A172 (cell line): Measurements from ENCODE around the gene CHSY3. TPM values are rescaled to one million over a fixed set of nuclear protein-coding genes. Genes with fewer than 3 reads are reported as not detected.
A peak's percentile ranks its signal among the peaks of the same experiment; 100 is the strongest.

Experiments used
- DNase-seq: peaks from one replicate; pipeline ENCODE4 v3.0.0-alpha.2; 2015; ENCODE audit warnings: low spot score
- total RNA-seq: library from RNA; depleted of rRNA; stranded (reverse); fragments of >200 nt; shearing (Covaris generic); gene quantifications from 2 replicates; pipeline ENCODE4 v1.2.3, GENCODE V29; 2014

CHSY3 gene
- total RNA-seq, 1 experiment from 2014 or later: 2.4 TPM

DNA sequence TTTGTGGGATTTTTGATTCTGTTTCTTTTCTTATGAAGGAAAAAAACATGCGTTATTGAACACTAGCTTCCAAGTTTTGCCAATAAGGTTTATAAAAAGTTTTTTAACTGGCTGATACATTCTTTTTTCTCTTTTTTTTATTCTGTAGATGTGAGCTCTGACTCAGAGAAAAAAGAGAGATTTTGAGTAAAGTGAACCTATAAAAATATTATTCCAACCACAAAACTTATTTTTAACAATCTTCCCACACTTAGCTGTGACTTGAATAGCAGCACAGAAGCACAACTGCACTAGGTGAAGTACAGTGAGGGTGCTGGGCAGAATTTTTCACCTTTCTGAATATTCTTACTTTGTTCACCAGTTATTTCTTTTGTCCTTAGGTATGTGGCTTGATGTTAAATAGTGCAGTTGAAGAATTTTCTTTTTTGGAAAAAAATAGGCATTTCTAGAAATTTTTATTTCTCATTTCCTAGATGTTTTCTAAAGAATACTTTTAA lies 41.6 kb downstream of the CHSY3 start:
- DNase-seq: no peak

DNA sequence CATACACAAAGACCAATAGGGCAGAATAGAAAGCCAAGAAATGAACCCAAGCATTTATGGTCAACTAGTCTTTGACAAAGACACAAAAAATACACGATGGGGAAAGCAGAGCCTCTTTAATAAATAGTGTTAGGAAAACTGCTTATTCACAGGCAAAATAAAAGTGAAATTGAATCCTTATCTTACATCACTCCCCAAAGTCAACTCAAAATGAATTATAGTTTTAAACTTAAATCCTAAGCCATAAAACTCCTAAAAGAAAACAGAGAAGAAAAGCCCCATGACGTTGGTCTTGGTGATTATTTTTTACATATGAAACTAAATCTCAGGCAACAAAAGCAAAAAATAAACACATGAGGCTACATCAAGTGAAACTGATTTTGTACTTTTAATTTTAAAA lies 46.8 kb downstream of the CHSY3 start:
- no peak for DNase-seq

DNA sequence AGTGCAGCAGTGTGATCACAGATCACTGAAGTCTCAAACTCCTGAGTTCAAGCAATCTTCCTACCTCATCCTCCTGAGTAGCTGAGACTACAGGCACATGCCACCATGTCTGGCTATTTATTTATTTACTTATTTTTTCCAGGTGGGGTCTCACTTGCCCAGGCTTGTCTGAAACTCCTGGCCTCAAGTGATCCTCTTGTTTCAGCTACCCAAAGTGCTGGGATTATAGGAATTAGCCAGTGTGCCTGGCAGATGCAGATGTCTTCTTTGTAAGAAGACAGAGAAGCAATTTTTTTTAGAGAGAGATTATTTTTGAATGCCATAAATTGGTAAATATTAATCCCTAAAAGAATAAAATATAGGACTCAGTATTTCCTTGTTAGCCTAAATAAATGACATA lies 54.3 kb downstream of the CHSY3 start:
- no peak for DNase-seq

DNA sequence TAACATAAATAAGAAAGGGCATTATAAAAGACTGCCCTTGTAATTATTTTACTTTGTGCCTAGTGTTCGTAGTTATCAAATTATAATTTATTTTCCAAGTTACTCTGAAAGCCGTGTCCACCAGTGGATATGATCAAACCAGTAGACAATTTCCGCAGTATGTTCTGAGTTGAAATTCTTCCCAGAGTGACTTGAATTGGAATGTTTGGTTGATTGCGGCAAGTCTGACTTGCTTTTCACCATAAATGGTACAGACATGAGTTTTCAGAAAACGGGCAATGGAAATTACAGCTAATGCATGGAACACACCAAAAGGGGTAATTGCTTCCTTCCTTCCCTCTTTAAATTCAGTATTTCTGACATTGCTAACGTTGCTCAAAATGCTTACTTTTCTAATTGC lies 56.6 kb downstream of the CHSY3 start:
- DNase-seq: no peak

DNA sequence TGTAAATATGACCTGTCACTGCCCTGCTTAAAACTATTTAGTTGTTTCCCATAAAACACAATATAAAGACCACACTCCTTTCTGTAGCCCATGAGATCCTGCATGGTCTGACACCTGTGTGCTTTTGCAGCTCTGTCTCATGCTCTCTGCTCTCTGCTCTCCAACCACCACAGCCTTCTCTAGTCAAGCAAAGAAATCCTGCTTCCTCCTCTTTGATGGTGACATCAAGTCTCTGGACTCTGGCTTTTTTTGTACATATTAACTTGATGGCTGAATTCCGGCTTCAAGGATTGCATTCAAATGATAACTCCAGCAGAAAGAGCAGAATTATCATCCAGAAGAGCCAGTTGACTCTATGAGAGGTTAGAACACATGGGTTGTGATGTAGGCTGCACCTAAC lies 58.2 kb downstream of the CHSY3 start:
- DNase-seq: no peak

DNA sequence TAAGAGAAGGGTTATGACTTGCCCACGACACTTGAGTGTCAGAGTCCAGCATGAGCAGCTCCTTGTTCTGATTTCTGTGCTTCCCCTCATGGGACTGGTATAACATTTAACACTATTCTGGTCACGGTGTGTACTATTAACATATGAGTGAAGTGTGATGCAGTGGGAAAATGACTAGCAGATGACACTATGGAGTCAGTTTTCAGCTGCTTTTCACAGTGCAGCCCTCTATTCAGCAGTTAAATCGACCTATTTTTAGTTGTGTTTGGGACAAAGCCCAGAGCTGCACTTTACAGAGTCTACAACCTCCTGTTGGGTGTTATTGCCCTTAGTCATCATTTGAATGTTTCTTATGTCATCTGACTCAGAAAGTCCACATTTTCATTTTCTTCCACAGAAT lies 59.1 kb downstream of the CHSY3 start:
- DNase-seq: peak; percentile 71

DNA sequence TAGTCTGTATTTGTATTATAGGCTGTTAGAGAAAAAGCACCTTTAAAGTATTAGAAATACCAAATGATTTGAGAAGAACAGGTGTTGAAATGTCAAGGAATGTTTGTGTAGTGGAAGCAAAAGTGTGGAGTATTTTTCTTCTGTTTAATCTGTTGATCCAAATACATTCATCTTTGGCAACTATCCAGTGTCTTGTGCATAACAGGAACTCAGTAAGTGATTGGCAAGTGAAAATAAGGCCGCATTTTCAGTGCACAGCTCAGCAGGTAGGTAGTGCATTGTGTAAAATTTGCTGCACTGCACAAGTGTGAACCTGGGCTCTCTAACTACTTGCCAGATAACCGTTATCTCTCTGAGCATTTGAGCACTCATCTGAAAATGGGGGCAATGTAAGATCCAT lies 61.8 kb downstream of the CHSY3 start:
- no peak for DNase-seq

DNA sequence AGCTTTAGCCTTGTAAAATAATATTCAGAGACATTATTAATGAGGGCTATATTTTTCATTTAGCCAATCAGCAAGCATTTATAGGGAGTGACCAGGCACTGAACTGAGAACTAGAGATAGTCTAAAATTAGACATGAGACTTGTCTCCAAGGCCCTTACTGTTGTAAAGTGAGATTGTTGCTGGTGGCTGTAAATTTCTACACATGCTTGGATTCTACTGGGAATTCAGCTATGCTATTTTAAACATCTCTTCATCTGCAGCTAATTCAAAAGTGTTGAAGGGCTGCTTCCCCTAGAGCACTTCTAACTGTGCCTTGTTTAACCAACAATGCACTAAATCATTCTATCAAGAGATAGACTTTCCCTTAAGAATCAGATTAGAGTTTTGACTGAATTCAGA lies 67.4 kb downstream of the CHSY3 start:
- DNase-seq: no peak

DNA sequence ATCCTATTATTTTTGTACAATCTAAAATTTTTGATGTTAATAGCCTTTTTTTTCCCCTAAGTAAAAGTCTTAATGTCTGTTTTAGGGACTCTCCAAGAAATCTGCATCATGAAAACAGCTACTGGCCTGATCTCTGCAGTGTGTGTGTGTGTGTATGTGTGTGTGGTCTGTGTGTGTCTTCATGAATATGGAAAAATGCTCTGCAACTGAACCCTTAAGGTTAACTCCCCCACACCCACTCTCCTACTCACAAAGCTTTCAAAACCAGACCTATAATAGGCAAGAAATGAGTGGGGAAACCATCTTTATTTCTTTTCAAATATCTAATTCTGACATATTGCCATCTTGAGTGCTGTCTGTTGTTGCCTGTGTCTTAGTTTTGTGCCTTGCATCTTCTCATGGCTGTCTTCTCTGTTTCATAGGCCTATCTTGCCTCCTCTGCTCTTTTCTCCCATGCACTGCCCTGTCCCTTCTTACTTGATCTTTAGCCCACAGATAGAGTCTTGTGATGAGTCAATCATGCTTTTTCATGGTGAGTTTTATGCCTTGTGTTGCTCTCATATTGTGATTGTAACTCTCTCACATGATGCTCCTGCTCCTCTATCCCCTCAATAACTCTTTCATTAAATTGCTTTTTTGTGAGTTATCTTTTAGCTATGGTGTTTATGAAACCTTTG lies 68.3 kb downstream of the CHSY3 start:
- DNase-seq: no peak

DNA sequence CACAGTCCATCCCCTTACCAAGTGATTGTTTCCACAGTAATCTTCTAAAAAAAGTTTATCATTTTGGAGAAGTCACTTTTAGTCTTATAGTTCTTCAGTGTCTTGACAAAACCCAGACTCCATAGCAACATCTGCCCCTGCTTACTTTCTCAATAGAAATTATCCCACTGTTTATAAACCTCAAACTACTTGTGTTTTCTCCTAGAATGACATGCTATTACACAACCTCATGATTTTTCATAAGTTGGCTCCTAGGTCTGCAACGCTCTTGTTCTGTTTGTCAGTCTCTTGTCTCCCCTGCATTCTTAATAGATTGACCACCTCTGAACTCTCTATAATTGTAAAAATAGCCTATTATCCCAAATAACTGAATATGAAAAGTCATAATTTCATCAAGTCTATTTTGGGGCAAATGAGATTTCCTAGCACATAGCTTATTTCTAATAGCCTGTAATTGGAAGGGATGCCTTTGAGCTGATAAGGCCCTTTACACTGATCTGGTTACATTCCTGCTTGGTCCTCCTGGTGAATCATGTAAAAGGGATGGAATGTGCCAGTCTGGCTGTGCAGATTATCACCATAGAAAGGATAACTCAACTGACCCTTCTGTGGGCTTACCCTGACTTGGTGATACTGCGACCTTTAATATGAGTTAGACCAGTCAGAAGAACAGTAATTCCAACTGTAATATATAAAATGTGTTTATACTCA lies 69.6 kb downstream of the CHSY3 start:
- peak; percentile 16 for DNase-seq

DNA sequence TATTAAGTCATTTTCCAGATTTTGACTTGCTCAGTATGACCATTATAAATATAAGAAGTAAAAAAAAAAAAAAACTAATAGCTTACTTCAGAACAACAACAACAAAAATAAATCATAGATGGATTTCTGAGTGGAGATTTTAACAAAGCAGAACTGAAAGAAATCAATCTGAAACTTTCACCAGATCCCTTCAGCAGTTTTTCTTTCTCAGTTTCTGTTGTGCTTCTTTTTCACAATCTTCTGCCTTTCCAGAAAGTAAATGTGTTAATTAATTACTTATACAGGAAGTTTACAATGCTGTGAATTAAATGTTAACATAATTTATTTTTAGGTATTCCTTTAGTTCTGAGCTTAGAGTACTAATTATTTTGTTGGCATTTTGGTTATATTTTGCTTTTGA lies 73.5 kb downstream of the CHSY3 start:
- DNase-seq: no peak

DNA sequence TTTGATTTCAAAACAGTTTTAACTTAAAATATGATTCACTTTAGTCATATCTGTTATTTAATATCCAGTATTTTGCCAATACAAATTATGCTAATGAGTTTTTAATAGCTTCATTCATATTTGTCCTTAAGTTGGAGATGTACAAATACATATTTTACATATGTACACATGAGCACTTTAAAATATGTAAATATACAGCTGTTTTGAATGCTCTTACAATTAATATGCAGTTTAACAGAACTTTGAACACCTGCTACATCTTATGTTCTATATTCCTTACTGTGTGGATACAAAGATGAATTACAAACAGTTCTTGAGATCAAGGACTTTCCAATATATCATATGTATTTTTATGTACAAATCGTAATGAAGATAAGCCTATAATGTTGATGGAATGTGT lies 74.0 kb downstream of the CHSY3 start:
- DNase-seq: no peak

DNA sequence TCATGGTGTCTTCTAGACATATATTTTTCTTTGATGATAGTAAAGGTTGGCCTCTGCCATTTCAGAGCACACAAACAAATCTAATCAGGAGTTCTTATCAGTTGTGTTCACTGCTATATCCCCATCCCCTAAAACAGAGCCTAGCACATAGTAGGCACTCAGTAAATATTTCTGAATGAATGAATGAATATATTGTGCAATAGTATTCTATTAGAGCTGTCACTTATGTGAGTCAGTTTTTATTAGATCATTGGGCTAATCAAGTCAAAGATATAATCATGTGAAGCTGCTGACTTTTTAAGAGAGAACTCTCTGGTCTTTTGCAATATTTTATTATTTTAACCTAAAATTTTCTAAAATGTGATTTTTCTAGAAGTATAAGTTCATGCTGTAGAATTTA lies 84.2 kb downstream of the CHSY3 start:
- DNase-seq: no peak

DNA sequence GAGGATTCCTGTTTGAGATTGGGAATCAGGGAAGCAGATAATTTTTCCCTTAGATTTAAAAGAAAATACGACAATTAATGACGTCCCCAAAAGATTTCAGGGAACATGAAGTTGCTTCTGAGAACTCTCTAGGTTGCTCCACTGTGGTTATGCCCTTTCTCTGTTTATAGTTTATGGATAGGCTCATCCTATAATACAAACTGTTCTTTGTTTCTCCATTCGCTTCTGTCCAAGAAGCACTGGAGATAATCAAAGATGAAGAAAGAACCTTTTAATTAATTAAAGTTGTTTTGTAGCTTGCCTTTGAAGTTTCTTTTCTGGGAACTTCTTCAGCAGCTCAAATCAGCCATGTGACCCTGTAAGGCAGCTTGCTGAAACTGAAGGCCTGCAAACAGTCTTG lies 87.5 kb downstream of the CHSY3 start:
- DNase-seq: no peak

DNA sequence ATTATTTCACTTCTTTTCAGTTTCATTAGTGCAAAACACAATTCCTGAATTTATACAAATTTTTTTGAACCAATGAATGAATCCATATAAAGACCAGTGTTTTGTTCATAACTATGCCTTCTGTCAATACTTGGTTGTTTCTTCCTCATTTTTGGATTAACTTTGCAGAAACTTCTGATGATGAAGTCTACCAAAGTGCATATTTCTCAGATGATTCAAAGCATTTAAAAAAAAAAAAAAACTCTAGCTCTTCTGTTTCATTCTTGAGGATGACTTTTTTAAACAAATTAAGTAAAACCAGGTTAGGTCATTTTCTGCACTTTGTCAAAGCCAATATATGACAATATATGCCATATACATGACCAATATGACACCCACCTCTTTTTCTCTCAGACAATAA lies 92.6 kb downstream of the CHSY3 start:
- DNase-seq: no peak

DNA sequence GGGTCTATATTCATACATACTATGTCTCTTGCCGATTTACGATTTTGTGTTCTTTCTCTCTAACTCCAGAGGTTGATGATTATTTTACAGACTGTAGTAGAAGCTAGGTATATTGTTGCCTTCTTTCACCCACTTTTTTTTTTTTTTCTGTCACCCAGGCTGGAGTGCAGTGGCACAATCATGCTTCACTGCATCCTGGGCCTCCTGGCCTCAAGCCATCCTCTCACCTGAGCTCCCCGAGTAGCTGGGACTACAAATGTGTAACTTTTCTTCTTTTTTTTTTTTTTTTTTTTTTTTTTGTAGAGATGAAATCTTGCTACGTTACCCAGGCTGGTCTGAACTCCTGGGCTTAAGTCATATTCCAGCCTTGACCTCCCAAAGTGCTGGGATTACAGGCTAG lies 96.2 kb downstream of the CHSY3 start:
- DNase-seq: no peak

DNA sequence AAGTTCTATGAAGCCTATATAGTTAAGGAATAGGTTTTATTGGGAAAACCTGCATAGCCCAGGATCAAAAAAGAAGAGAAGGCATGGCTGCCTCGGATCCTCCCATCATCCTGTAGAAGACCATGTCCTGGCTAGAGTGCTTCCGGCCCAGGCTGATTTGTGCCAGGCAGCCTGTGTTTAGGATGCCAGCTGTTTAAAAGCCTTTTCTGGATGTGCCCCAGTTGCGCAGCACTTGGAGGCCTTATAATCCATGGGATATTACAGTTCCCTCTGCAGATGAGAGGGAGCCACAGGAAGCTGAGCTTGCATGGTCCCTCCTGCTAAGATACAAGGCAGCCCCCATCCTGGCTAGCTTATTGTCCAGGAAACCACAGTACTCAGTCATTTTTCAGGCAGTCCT lies 97.9 kb downstream of the CHSY3 start:
- DNase-seq: no peak

DNA sequence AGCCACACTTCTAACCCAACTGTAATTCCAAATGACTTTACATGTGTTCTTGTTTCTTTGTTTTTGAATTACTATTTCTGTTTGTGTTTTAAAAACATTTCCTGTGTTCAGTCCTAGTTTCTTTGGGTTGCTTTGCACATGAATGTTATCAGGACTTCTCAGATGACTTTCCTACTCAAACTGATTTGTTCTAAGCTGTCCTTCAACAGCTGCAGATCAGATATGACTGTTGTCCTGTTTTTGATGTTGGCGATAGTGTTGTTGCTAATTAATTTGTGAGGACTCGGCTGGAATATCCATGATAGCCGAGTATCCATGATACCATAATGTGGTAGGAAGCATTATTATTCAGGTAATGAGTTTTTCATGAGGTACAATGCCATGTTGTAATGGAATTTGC lies 98.6 kb downstream of the CHSY3 start:
- DNase-seq: no peak

DNA sequence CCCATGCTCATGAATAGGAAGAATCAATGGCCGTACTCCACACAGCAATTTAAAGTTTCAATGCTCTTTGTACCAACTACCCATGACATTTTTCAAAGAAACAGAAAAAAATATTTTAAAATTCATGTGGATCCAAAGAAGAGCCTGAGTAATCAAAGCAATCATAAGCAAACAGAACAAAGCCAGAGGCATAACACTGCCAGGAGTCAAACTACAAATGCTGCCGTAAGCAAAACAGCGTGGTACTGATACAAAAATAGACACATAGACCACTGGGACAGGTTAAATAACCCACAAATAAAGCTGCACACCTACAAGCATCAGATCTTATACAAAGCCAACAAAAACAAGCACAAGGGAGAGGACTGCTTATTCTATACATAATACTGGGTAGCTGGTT lies 107.7 kb downstream of the CHSY3 start:
- DNase-seq: no peak

DNA sequence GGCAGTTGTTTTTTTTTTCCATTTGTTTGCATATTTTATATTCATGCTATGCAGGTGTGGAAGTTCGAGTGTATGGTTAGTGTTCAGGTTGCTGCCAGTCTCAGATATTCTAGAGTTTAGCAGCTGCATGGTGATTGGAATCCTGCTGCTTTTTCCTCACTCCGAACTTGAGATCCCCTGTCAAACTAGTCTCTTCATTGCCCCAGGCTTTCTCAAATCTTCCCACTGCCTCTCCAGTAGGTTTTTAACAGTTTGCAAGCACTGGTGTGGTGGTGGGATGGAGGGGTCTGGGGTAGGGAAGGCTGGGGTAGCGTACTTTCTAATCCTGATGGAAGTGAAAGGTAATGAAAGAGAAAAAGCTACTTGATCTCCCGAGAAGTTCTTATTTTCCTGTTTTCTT lies 112.9 kb downstream of the CHSY3 start:
- no peak for DNase-seq

DNA sequence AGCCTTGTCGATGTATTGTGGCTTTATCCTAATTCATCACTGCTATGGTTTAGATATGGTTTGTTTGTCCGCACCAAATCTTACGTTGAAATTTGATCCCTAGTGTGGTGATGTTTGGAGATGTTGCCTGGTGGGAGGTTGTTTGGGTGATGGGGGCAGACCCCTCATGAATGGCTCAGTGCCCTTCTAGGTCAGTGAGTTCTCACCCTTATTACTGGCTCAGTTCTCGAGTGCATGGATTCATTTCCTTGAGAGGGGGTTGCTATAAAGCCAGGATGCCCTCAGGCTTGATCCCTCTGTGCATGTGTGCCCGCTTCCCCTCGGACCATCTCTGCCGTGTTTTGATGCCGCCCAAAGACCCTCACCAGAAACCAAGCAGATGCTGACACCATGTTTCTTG lies 114.4 kb downstream of the CHSY3 start:
- no peak for DNase-seq

DNA sequence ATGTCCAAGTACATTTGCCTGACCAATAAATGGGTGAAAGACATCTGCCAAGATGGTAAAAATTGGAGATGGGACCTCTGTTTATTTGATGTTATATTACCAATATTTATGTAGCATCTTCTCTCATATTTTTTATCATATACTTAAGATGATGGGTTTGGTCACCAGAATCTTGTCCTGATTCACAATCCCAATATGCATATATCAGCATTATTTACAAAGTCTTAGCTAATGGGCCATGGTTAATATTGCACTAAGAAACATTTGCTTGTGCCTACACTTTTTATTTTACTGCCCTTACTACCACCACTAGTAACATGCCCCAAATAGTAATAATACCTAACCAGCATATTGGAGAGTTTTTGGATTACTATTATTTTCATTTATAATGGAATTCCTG lies 116.7 kb downstream of the CHSY3 start:
- no peak for DNase-seq

DNA sequence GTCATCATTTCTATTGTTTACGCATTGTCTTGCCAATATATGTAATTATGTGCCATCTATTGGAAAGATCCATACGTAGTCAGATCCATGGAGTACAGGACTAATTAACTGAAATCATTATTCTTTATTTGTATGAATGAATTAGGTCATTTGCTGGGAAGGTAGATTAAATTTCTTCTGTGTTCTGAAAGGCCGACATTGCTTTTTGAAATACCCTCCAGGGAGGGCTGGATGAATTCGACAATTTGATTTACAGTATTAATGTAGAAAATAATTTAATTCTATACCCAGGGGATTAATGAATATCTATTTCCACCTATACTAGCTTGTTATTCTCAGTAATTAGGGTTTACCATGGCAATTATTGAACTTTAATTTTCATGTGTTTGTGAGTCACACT lies 117.6 kb downstream of the CHSY3 start:
- no peak for DNase-seq

DNA sequence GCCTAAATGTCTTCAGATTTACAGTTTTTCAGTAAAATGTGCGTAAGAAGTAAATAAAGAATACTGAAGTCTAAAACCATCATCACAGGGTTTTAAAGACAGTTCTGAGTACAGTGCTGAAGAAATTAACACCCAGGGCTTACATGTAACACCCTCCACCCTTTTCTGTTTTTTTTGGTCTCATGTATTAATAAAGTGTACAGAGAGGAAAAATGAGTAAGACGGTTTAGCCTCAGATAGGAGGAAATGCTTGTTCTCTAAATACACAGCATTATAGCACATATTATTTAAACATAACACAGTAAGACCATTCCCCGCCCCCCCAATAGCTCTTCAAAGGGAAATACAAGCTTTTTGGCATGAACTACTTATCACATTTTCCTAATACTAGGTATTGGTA lies 119.3 kb downstream of the CHSY3 start:
- no peak for DNase-seq
